Choroid plexus epithelial cell (primary cell): Measurements from ENCODE around the gene FLACC1.

Source experiments
- DNase-seq: peaks from one replicate; pipeline ENCODE4 v3.0.0-alpha.2; 2010; ENCODE audit warnings: low read depth
- H3K4me3 ChIP-seq: 2 replicates; pipeline ENCODE4 v1.5.1; 2011; ENCODE audit warnings: low read depth, mild to moderate bottlenecking, control low read depth, low read length, moderate library complexity
- TF ChIP-seq, protein P1 (sequence below): conservative IDR thresholded peaks from 2 replicates; pipeline ENCODE4 v1.5.1; 2011; ENCODE audit warnings: low read depth, mild to moderate bottlenecking, control low read depth, inconsistent platforms, low read length, moderate library complexity

The FLACC1 gene, protein sequence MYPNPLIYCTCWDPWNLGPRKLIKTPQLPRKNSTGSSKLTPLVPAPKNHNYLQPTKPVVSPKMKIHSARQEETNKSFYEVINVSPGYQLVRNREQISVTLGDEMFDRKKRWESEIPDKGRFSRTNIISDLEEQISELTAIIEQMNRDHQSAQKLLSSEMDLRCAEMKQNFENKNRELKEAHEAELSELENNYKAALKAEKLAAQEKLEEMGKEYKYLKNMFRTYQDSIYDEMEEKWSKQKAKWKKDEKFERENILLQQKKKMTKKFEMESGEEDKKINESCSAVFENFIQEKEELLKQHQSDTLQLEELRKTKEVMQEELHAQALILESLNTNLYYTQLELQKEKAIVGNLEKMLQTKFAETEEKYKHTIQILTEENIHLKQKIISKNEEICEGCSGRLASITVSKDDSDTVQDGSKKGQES

DNA sequence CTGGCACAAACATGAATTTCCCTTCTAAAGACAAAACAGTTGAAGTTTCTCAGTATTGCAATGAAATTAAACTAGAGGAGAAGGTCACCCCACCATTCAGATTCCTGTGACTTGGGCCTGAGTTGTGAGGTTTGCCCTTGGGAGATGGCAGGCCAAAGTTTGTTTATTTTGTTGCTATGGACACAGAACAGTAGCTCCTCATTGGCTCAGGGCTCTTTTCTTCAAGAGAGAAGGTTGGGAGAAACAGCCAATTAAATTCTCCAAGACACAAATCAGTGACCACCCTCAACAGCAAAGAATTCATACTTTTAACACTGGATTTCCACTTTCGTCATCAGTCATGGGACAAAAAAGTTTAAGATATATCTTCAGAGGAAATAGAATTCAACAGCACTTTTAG, at the start of gene FLACC1:
Gene FLACC1, minus strand, starts transcription at position 125 of the 400 bp plus-strand sequence. CDS start 5,941 bp downstream, outside the sequence.
- TF ChIP-seq, protein P1, sequence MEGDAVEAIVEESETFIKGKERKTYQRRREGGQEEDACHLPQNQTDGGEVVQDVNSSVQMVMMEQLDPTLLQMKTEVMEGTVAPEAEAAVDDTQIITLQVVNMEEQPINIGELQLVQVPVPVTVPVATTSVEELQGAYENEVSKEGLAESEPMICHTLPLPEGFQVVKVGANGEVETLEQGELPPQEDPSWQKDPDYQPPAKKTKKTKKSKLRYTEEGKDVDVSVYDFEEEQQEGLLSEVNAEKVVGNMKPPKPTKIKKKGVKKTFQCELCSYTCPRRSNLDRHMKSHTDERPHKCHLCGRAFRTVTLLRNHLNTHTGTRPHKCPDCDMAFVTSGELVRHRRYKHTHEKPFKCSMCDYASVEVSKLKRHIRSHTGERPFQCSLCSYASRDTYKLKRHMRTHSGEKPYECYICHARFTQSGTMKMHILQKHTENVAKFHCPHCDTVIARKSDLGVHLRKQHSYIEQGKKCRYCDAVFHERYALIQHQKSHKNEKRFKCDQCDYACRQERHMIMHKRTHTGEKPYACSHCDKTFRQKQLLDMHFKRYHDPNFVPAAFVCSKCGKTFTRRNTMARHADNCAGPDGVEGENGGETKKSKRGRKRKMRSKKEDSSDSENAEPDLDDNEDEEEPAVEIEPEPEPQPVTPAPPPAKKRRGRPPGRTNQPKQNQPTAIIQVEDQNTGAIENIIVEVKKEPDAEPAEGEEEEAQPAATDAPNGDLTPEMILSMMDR: no peak
- DNase-seq: peak; percentile 96
- no peak within 1 kb of the TSS for H3K4me3 ChIP-seq

DNA sequence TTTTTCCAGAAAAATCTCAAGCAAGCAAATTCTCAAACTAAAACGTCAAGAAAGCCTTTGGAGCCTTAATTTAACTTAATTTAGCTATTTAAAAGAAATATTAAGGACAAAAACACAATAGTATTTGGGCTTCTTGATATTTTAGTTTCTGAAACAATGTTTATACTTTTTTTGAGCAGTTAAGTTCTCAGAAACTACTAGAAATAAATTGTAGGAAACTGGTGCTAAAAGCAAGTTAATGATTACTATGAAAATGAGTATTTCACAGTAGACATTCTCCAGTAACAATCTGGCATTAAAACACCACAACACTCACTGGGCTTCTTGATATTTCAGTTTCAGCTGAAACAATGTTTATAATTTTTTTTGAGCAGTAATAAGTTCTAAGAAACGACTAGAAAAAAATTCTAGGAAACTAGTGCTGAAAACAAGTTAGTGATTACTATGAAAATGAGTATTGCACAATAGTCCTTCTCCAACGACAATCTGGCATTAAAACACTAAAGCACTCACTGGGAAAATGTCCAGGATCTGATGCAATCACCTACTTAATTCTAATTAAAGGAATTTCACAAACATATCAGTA, 49.0 kb upstream of the FLACC1 start:
- TF ChIP-seq, protein P1: no peak
- no peak overlapping the region for H3K4me3 ChIP-seq
- peak; percentile 89 for DNase-seq

DNA sequence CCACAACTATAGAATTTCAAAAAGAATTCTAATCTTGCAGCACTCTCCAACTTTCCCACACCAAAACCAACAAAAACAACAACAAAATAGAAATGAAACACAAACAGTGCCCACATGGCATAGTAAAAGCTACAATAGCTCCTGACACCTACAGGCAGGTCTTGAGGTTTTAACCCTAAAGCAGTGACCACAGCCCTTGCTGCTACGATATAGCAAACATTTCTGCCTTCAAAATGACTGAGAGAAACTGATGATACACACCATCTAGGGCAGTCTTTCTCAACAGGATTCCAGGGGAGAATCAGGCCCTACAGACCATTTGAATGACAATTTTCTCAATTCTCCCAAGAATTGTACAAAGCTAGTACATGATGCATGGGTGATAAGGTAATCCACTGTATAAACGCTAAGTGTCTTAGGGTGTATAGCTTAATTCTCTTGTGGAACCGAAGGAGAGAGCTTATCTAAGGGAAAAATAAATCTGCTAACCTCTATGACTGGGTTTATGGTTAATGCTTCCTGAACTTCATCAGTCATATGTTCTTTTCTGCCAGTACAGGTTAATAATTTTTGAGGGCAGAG, 47.6 kb upstream of the FLACC1 start:
- no peak overlapping the region for H3K4me3 ChIP-seq
- DNase-seq: no peak
- TF ChIP-seq, protein P1: no peak

DNA sequence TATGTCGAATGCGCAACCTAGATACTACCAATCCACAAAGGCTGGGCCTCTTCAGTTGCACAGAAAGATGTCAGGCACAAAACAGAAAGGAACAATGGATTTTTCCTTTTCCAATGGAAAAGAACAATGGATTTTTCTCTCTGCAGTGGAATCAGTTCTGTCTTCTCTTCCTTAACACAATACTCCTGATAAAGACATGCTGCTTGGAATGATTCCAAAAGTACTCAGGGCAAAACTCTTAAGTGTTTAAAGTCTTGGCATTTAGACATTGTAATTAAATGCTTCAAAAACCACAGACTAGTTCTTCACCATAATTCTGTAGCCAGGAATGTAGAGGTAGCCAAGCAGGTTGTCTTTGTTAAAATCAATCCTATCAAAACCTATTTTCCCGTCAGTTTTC, 46.7 kb upstream of the FLACC1 start:
- H3K4me3 ChIP-seq: no peak overlapping the region
- DNase-seq: peak; percentile 68
- TF ChIP-seq, protein P1: no peak

DNA sequence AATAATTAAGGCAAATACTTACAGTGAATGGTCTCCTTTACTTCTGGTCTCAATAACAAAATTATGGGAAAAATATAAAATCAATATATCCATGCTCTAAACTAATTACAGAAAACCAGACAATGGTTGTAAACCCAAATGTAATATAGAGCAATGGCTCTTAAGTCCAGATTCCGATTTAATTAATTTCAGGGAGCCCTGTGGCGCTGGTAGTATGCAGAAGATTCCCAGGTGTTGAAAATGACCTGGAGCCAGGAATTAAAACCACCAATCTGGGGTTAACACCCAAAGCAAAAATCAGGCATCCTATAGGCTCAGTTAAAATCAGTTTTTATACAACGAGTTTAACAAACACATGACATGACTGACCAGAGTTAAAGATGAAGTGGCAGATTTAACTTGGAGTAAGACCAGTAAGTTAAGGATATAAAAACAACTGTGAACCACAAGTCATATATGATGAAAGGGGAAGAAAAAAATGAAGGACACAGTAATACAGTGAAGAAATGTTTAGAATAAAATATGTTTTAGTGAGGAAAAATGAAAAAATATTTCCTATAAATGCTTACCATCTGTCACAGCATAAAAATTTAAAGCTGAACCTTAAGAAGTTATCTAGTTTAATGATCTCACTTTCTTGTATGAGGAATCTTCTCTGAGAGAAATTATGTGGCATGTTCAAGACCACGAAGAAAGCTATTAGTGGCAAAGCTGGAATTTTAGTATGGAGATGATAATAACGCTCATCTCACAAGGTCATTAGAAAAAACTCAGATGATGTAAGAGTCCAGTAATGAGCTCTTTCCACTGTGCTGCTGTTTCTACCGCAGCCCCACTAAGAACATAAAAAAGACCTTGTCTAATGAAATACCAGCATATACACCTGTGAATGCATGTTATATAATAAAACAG, 45.8 kb upstream of the FLACC1 start:
- peak; percentile 59 for DNase-seq
- no peak overlapping the region for H3K4me3 ChIP-seq
- TF ChIP-seq, protein P1: no peak

DNA sequence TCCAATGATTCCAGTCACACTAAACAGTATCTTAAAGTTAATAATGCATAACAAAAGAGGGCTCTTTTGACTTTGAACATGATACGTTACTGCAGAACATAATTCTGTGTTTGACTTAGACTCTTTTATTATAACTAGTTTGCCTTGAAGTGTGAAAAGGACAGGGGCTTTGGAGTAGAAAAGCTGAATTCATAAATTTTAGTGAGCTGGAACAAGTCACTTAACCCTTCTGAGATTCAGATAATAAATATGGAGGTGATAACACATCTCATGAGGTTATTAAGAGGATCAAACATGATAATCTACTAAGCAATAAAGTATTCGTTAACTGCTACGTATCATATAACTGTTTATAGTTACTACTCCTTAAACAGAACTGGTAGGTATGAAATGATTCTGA, 44.7 kb upstream of the FLACC1 start:
- TF ChIP-seq, protein P1: no peak
- DNase-seq: no peak
- H3K4me3 ChIP-seq: no peak overlapping the region
